ENCODE data around the gene DMC1.

DMC1 gene

GRCh38 chr22:38566726-38567504 lies 3.1 kb downstream of the DMC1 start:
- DNase-seq = no peak

DNA sequence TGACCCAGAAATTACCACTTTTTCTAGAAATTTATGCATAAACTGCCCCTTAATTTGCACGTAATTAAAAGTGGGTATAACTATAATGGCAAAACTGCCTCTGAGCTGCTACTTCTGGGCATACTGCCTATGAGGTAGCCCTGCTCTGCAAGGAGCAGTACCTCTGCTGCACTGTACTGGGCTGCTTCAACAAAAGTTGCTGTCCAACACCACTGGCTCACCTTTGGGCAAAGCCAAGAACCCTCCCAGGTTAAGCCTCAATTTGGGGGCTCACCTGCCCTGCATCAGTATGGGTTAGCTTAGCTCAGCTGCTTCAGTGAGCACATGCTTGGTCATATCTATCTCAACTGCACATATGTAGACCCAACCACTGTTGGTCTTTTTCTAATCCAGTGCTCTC lies 4.5 kb downstream of the DMC1 start:
- no peak for DNase-seq

DNA sequence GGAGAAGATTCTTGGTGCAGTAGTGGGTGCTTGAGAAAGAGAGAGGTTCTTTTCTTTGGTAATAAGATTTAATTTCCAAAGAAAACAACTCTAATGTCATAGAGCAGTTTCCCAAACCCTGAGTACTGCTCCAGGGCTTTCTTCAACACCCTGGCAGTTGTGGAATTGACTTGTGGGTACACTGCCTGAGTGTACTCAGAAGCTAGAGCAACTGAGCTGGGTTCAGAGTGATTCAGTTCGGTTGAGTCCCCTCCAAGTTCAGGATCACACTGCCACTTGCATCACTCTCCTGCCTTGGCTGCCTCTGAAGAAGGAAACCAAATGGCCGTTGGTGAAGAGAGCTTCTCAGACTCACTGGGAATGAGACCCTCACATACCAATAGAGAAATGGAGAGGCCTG lies 5.3 kb downstream of the DMC1 start:
- no peak for DNase-seq

DNA sequence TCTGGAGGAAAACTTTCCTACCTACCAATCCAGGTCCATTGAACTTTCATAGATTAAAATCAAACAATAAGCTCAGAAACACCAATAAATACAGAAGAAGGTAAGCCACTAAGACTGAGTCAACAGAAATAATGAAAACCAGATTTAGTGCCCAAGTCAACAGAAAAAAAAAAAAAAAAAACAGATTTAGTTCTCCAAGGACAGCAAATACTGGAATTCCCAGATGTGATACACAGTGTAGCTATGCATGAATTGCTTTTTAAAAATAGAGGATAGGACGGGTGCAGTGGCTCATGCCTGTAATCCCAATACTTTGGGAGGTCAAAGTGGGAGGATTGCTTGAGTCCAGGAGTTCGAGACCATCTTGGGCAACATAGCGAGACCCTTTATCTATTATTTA lies 15.7 kb downstream of the DMC1 start:
- DNase-seq = no peak

GRCh38 chr22:38549101-38549894 lies 20.7 kb downstream of the DMC1 start:
- peak; percentile 39 to 54 for DNase-seq

- no peak for DNase-seq
These were observed 29.3 kb downstream of the DMC1 start for GRCh38 chr22:38540701-38541100.

DNA sequence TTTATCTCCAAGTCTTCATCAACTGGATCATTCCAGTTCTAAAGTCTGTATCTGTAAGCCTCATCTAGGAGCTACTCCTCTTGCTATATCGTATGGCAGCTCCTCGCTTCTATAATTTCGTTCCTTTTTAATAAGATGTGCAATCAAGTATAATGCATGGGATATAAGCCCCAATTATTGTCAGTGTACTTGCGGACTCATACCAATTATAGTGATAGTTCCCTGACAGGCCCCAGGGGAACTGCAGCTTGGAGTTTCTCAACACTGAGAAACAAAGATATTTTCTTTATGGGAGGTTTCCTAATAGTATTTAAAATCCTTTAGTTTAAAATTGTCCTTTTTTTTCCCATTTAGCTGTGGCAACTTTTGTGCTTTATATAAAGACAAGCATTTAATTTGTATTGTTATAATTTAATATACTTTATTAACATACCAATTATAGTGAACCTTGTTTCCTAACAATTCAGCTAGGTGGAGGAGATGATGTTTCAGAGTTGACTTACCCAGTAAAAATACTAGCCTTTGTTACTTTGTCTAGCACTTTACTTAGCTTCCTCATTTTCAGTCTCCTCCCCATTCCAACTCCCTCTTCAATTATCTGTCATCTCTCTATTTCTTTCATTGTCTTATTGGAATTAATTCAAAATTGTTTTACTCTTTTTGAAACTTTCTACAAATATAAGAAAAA lies 38.6 kb downstream of the DMC1 start:
- DNase-seq = peak; percentile 71 to 80

- DNase-seq = peak; percentile 18 to 52
These were observed 45.6 kb downstream of the DMC1 start for GRCh38 chr22:38524429-38524828.

- no peak for DNase-seq
These were observed 46.5 kb downstream of the DMC1 start for GRCh38 chr22:38523479-38523878.

GRCh38 chr22:38523029-38523428 lies 47.0 kb downstream of the DMC1 start:
- DNase-seq = no peak

- no peak for DNase-seq
These were observed 50.3 kb downstream of the DMC1 start for GRCh38 chr22:38519453-38520250.

GRCh38 chr22:38518620-38519019 lies 51.4 kb downstream of the DMC1 start:
- no peak for DNase-seq

GRCh38 chr22:38513063-38513462 lies 56.9 kb downstream of the DMC1 start:
- DNase-seq = peak in 1 of 2 experiments; percentile 2

DNA sequence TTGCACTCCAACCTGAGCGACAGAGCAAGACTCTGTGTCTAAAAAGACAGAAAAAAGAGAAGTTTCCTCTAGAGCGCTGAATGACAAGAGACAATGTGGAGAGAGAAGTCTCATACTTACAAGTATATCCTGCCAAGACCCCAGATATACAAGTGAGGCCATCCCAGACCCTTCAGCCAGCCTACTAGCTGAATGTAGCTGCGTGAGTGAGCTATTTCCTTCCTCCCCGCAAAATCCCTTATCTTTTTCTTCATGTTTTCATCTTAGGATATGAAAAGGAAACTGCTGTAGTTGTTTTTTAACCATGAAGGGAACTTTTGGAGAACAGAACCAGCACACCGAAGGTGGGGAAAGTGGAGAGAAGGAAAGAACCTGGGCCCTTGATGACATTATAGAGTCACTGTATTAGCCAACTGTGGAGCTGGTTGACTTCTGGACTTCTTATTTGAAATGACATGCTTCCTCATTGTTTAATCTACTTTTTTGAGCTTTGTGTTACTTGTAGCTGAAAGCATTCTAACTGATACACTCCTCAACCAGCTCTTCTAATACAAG lies 59.5 kb downstream of the DMC1 start:
- no peak for DNase-seq

DNA sequence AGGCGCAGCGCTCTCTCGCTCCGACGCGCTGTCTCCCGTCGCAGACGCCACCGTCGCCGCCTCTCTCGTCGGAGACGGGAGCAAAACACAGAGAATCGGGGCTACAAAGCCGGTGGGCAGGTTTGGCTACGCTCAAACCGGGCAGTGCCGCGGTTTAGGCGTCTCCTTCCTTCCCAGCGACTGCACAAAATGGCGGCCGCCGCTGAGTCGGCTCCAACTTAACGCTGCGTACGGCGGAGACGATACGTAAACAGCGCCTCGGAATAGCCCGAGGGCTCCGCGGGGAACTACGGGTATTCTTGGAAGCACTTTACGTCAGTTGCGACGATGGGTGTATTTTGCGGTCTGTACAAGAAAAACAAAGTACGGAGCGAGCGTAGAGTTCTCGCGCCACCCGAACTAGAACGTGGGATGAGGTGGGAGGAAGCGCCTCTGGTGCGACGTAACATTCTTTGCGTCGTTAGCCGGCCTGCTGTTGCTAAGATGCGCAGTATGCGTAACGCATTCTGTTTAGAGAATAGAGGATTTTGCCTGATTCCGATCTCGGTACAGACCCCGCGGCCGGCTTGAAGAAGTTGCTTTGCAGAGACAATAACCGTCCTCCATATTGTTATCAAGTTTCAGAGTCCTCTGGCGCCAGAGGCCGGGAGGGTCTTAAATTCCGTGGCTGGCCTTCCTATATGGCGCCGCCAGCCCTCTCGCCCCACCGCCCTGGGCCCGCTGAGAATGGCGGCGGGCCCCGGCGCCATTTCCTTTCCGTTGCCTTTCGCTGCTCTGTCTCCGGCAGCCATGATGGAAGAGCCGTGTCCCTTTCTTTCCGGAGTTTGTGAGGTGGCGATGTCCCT lies 63.6 kb downstream of the DMC1 start, which contains the start of gene DDX17:
Gene DDX17, minus strand, starts transcription at position 194 of the 845 bp plus-strand sequence.
- peak; percentile 93 to 98 for DNase-seq

DNA sequence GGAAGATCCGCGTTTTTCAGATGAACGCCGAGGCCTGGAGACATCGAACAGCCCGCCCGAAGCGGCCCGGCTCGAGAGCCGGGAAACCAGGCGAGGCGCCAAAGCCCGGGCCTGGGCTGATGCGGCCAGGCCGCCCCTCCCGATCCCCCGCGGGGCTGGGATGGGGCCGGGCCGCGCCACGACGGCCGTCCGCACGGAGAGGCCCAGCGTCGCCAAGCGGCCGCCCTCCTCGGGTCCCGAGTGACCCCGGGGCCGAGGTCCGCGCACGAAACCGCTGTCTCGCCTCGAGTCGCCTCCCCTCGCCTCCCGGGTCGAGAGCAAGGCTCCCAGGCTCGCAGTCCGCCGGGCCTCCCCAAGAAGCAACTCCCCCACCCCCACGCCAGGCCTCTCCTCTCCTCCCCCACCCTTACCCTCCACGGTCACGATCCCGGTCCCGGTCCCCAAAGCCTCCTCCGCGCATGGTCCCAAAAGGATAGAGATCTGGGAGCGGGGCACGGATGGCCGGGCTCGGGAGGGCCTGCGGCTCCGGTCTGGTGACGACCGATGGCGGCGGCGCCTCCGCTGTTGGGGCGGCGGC lies 64.4 kb downstream of the DMC1 start:
- no peak for DNase-seq

DNA sequence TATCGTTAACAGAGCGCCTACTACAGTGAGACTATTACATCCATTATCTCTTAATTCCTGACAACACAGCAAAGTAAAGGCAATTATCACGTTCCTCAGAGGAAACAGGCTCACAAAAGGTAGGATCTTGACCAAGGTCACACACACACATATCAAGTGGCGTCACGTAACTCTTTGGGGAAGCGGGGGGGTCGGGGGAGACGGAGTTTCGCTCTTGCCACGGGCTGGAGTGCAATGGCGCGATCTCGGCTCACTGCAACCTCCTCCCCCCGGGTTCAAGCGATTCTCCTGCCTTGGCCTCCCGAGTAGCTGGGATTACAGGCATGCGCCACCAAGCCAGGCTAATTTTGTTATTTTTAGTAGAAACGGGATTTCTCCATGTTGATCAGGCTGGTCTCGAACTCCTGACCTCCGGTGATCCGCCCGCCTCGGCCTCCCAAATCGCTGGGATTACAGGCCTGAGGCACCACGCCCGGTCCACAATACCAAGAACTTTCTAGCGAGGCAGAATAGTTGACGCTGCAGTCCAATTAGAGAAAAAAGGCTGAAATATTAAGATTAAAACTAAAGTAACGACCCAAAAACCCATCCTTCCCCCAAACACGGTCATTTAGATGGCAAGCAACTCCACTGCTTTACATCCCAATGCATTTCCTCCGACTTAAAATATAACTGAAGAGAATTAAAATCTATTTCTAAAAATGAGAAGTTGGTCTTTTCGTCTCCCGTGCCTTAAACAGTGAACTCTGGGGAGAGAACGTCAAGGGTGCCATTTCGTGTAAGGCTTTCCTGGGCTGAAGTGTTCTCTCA lies 65.0 kb downstream of the DMC1 start:
- DNase-seq = peak; percentile 27 to 40

GRCh38 chr22:38503021-38503420 lies 67.0 kb downstream of the DMC1 start:
- DNase-seq = no peak

GRCh38 chr22:38501797-38502672 lies 67.9 kb downstream of the DMC1 start:
- no peak for DNase-seq

Measured in AML-193 (cell line).